IPS-15b (cell line): Measurements from ENCODE around the gene RIPK4.
"Not testable (repeated sequence)": the region's sequence is repeated elsewhere in the genome, so short reads cannot be mapped to it uniquely, and the experiment has no call there.

Experiments
- H3K27me3 ChIP-seq: one replicate; pipeline ENCODE4 v1.6.1; 2013; ENCODE audit warnings: low read length; ENCODE audit not compliant: control insufficient read depth, insufficient read depth
- H3K36me3 ChIP-seq: one replicate; pipeline ENCODE4 v1.6.1; 2013; ENCODE audit warnings: low read length; ENCODE audit not compliant: control insufficient read depth, insufficient read depth
- H3K4me1 ChIP-seq: one replicate; pipeline ENCODE4 v1.6.1; 2013; ENCODE audit warnings: mild to moderate bottlenecking, low read length; ENCODE audit not compliant: control insufficient read depth, insufficient read depth
- H3K4me3 ChIP-seq: one replicate; pipeline ENCODE4 v1.5.1; 2013; ENCODE audit warnings: low read depth, low read length
- H3K9ac ChIP-seq: one replicate; pipeline ENCODE4 v1.6.1; 2013; ENCODE audit warnings: low read depth, mild to moderate bottlenecking, low read length
- H3K9me3 ChIP-seq: one replicate; pipeline ENCODE4 v1.6.1; 2013; ENCODE audit warnings: mild to moderate bottlenecking, low read length; ENCODE audit not compliant: control insufficient read depth, insufficient read depth

RIPK4 gene

GRCh38 chr21:41705546-41706262, 61.1 kb downstream of the RIPK4 start:
- H3K36me3 ChIP-seq, result no peaks in the 10 kb centered on the region
- no peak overlapping the region for H3K4me3 ChIP-seq
- no peak overlapping the region for H3K9ac ChIP-seq
- peaks cover 2% of the 10 kb centered on the region for H3K27me3 ChIP-seq
- no peaks in the 10 kb centered on the region for H3K9me3 ChIP-seq
- no peaks in the 10 kb centered on the region for H3K4me1 ChIP-seq

GRCh38 chr21:41703857-41704501, 62.9 kb downstream of the RIPK4 start:
- Histone ChIP-seq H3K36me3 (no peaks in the 10 kb centered on the region), H3K27me3 (no peaks in the 10 kb centered on the region), H3K4me1 (no peaks in the 10 kb centered on the region), H3K9ac (no peak overlapping the region), H3K9me3 (no peaks in the 10 kb centered on the region), H3K4me3 (no peak overlapping the region)

GRCh38 chr21:41701749-41702148, 65.1 kb downstream of the RIPK4 start:
- no peaks in the 10 kb centered on the region for H3K9me3 ChIP-seq
- H3K4me3 ChIP-seq, result no peak overlapping the region
- H3K4me1 ChIP-seq, result no peaks in the 10 kb centered on the region
- no peak overlapping the region for H3K9ac ChIP-seq
- no peaks in the 10 kb centered on the region for H3K27me3 ChIP-seq
- no peaks in the 10 kb centered on the region for H3K36me3 ChIP-seq

- H3K9me3 ChIP-seq, result no peaks in the 10 kb centered on the region
These were observed 67.5 kb downstream of the RIPK4 start for GRCh38 chr21:41699311-41699710.

GRCh38 chr21:41698071-41698470, 68.8 kb downstream of the RIPK4 start:
- no peaks in the 10 kb centered on the region for H3K9me3 ChIP-seq
- no peaks in the 10 kb centered on the region for H3K27me3 ChIP-seq
- no peak overlapping the region for H3K4me3 ChIP-seq
- no peaks in the 10 kb centered on the region for H3K36me3 ChIP-seq
- H3K4me1 ChIP-seq, result no peaks in the 10 kb centered on the region
- no peak overlapping the region for H3K9ac ChIP-seq

More at GRCh38 chr21:41699311-41699710, 67.5 kb downstream of the RIPK4 start:
- no peak overlapping the region for H3K9ac ChIP-seq
- H3K36me3 ChIP-seq, result no peaks in the 10 kb centered on the region
- H3K4me1 ChIP-seq, result no peaks in the 10 kb centered on the region
- no peak overlapping the region for H3K4me3 ChIP-seq
- no peaks in the 10 kb centered on the region for H3K27me3 ChIP-seq

- Histone ChIP-seq H3K27me3 (no peaks in the 10 kb centered on the region), H3K4me1 (no peaks in the 10 kb centered on the region), H3K9ac (no peak overlapping the region), H3K4me3 (no peak overlapping the region), H3K9me3 (no peaks in the 10 kb centered on the region), H3K36me3 (no peaks in the 10 kb centered on the region)
These were observed 71.3 kb downstream of the RIPK4 start for GRCh38 chr21:41695513-41695912.

GRCh38 chr21:41694042-41694441, 72.8 kb downstream of the RIPK4 start:
- H3K9ac ChIP-seq, H3K4me3 ChIP-seq: not testable (repeated sequence)

GRCh38 chr21:41692185-41692565, 74.7 kb downstream of the RIPK4 start:
- Histone ChIP-seq H3K9ac (no peak overlapping the region), H3K27me3 (no peaks in the 10 kb centered on the region), H3K4me1 (no peaks in the 10 kb centered on the region), H3K36me3 (no peaks in the 10 kb centered on the region), H3K4me3 (no peak overlapping the region), H3K9me3 (no peaks in the 10 kb centered on the region)

More at GRCh38 chr21:41694042-41694441, 72.8 kb downstream of the RIPK4 start:
- H3K36me3 ChIP-seq, H3K9me3 ChIP-seq, H3K4me1 ChIP-seq, H3K27me3 ChIP-seq: not testable (repeated sequence)

- Histone ChIP-seq H3K36me3 (no peaks in the 10 kb centered on the region), H3K27me3 (no peaks in the 10 kb centered on the region), H3K9me3 (no peaks in the 10 kb centered on the region), H3K4me1 (no peaks in the 10 kb centered on the region), H3K4me3 (no peak overlapping the region), H3K9ac (no peak overlapping the region)
These were observed 75.4 kb downstream of the RIPK4 start for GRCh38 chr21:41691205-41692184.
